HL-60 (cell line): ENCODE measurements around the gene ATP13A5.

Experiments
- CTCF ChIP-seq: IDR thresholded peaks from one replicate; pipeline ENCODE4 v1.5.1; 2011; ENCODE audit warnings: low read length, control low read depth, inconsistent platforms; ENCODE audit not compliant: insufficient read depth
- GABPA ChIP-seq: IDR thresholded peaks from 2 replicates; pipeline ENCODE4 v1.6.1; 2012; ENCODE audit warnings: low read depth
- POLR2AphosphoS5 ChIP-seq: IDR thresholded peaks from 2 replicates; pipeline ENCODE4 v1.6.1; 2012; ENCODE audit warnings: low read depth
- REST ChIP-seq: IDR thresholded peaks from 2 replicates; pipeline ENCODE4 v1.6.1; 2012; ENCODE audit warnings: low read depth; ENCODE audit not compliant: insufficient replicate concordance
- SPI1 ChIP-seq: IDR thresholded peaks from 2 replicates; pipeline ENCODE4 v1.6.1; 2012; ENCODE audit warnings: low read depth, mild to moderate bottlenecking, borderline replicate concordance

- TF ChIP-seq CTCF, result no peak
- TF ChIP-seq POLR2AphosphoS5, result no peak
- no peak for TF ChIP-seq REST
- no peak for TF ChIP-seq SPI1
- no peak for TF ChIP-seq GABPA
These were observed 81.1 kb downstream of the ATP13A5 start for GRCh38 chr3:193297421-193297820.
